ENCODE results near the gene NFE2L1. TPM values are rescaled to one million over a fixed set of nuclear protein-coding genes. Genes with fewer than 3 reads are reported as not detected.

NFE2L1 gene
- polyA plus RNA-seq, 4 donors = 219 to 302 (median 264) TPM

- DNase-seq (ENCODE audit: low read depth in 4 of 4, low spot score in 3 of 4) = no peak
These were observed 56.3 kb downstream of the NFE2L1 start for GRCh38 chr17:48104440-48104839.

- DNase-seq (ENCODE audit: low read depth in 4 of 4, low spot score in 3 of 4) = no peak
These were observed 58.6 kb downstream of the NFE2L1 start for GRCh38 chr17:48106802-48107136.

GRCh38 chr17:48107137-48108055 lies 59.2 kb downstream of the NFE2L1 start, which contains the start of gene SNX11:
SNX11 (plus strand) TSS chr17:48107766; CDS start chr17:48112044, 4,278 bp downstream.
- DNase-seq (ENCODE audit: low read depth in 4 of 4, low spot score in 3 of 4) = peak; percentile 81 to 83 (median 83)

GRCh38 chr17:48110761-48111160 lies 62.6 kb downstream of the NFE2L1 start:
- no peak for DNase-seq (ENCODE audit: low read depth in 4 of 4, low spot score in 3 of 4)

Other genes starting within 250 kb of the NFE2L1 start
- 10 to 100 TPM; 11.4 to 14.1 (median 11.9) TPM for gene OSBPL7, start 226.6 kb upstream of the NFE2L1 start, polyA plus RNA-seq (ENCODE audit: insufficient read length in 4 of 4)
- gene MRPL10, start 216.8 kb upstream of the NFE2L1 start, polyA plus RNA-seq (ENCODE audit: insufficient read length in 4 of 4) = 10 to 100 TPM; 54.5 to 63.0 (median 55.7) TPM
- gene LRRC46, start 216.7 kb upstream of the NFE2L1 start, polyA plus RNA-seq (ENCODE audit: insufficient read length in 4 of 4) = 1 to 10 TPM; 1.8 to 2.6 (median 2.3) TPM
- 10 to 100 TPM; 42.4 to 62.5 (median 60.2) TPM for gene SCRN2, start 207.1 kb upstream of the NFE2L1 start, polyA plus RNA-seq (ENCODE audit: insufficient read length in 4 of 4)
- gene SP6, start 197.2 kb upstream of the NFE2L1 start, polyA plus RNA-seq (ENCODE audit: insufficient read length in 4 of 4) = 1 to 10 TPM; 2.3 to 3.3 (median 2.9) TPM
- 10 to 100 TPM; 24.3 to 25.7 (median 25.4) TPM for gene SP2, start 152.1 kb upstream of the NFE2L1 start, polyA plus RNA-seq (ENCODE audit: insufficient read length in 4 of 4)
- 10 to 100 TPM; 21.1 to 22.6 (median 22.2) TPM for gene PNPO, start 106.8 kb upstream of the NFE2L1 start, polyA plus RNA-seq (ENCODE audit: insufficient read length in 4 of 4)
- gene PRR15L, start 90.5 kb upstream of the NFE2L1 start, polyA plus RNA-seq (ENCODE audit: insufficient read length in 4 of 4) = 10 to 100 TPM; 17.4 to 23.6 (median 22.0) TPM
- gene CDK5RAP3, start 77.2 kb upstream of the NFE2L1 start, polyA plus RNA-seq (ENCODE audit: insufficient read length in 4 of 4) = 100 to 1,000 TPM; 118 to 153 (median 147) TPM
- gene COPZ2, start 10.6 kb upstream of the NFE2L1 start, polyA plus RNA-seq (ENCODE audit: insufficient read length in 4 of 4) = 10 to 100 TPM; 19.5 to 24.2 (median 19.5) TPM
- 100 to 1,000 TPM; 180 to 203 (median 189) TPM for gene CBX1, start 53.1 kb downstream of the NFE2L1 start, polyA plus RNA-seq (ENCODE audit: insufficient read length in 4 of 4)
- 10 to 100 TPM; 16.9 to 20.1 (median 18.0) TPM for gene SNX11, start 59.4 kb downstream of the NFE2L1 start, polyA plus RNA-seq (ENCODE audit: insufficient read length in 4 of 4)

All from right renal pelvis (tissue), 4 donors.